ENCODE results near the gene CLDN20. TPM values are rescaled to one million over a fixed set of nuclear protein-coding genes. Genes with fewer than 3 reads are reported as not detected.
"Not testable (repeated sequence)": the region's sequence is repeated elsewhere in the genome, so short reads cannot be mapped to it uniquely, and the experiment has no call there.

CLDN20 gene
- total RNA-seq, 1 donor from 2014 or later: not detected

DNA sequence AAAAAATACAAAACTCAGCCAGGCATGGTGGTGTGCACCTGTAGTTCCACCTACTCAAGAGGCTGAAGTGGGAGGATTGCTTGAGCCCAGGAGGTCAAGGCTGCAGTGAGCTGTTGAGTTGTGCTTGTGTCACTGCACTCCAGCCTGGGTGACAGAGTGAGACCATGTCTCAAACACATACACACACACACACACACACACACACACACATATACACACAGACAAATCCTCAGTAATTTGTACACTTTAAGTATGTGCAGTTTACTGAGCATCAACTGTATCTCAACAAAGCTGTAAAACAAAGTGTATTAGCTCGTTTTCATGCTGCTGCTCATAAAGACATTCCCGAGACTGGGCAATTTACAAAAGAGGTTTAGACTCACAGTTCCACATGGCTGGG, 43.1 kb downstream of the CLDN20 start:
- DNase-seq (no peak), ATAC-seq (no peak)
- Histone ChIP-seq H3K36me3 (peaks cover 47% of the 10 kb centered on the region), H3K9me3 (no peaks in the 10 kb centered on the region), H3K27me3 (no peaks in the 10 kb centered on the region), H3K4me1 (peaks cover 6% of the 10 kb centered on the region), H3K27ac (no peak overlapping the region), H3K4me3 (no peak overlapping the region)
- intact Hi-C loops (cut with DNase I): no loop called here
- TF ChIP-seq, protein P1, sequence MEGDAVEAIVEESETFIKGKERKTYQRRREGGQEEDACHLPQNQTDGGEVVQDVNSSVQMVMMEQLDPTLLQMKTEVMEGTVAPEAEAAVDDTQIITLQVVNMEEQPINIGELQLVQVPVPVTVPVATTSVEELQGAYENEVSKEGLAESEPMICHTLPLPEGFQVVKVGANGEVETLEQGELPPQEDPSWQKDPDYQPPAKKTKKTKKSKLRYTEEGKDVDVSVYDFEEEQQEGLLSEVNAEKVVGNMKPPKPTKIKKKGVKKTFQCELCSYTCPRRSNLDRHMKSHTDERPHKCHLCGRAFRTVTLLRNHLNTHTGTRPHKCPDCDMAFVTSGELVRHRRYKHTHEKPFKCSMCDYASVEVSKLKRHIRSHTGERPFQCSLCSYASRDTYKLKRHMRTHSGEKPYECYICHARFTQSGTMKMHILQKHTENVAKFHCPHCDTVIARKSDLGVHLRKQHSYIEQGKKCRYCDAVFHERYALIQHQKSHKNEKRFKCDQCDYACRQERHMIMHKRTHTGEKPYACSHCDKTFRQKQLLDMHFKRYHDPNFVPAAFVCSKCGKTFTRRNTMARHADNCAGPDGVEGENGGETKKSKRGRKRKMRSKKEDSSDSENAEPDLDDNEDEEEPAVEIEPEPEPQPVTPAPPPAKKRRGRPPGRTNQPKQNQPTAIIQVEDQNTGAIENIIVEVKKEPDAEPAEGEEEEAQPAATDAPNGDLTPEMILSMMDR (IDR thresholded peaks at IDR 0.05): no peak

DNA sequence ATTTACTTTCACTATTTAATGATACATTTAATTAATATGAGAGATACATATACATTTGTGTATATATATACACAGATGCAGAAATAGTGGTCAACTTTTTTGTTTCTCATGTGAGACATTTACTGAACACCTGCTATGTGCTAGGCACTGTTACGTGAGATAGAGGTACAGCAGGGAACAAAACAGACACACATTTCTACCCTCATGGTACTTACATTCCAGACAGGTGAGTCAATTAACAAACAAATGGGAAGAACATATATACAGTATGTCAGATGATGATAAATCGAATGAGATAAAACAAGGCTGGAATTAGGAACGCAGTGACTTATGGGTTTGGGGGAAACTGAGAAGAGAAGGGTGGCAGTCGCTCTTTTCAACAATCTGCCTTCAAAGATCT, 45.3 kb downstream of the CLDN20 start:
- TF ChIP-seq, protein P1 (IDR thresholded peaks at IDR 0.05): no peak
- H3K27ac ChIP-seq: no peak overlapping the region
- H3K4me3 ChIP-seq: no peak overlapping the region
- no peaks in the 10 kb centered on the region for H3K9me3 ChIP-seq
- ATAC-seq (no peak), DNase-seq (no peak)
- intact Hi-C loops (cut with DNase I): no loop called here
- peaks cover 9% of the 10 kb centered on the region for H3K4me1 ChIP-seq
- H3K36me3 ChIP-seq: peaks cover 30% of the 10 kb centered on the region
- no peaks in the 10 kb centered on the region for H3K27me3 ChIP-seq

DNA sequence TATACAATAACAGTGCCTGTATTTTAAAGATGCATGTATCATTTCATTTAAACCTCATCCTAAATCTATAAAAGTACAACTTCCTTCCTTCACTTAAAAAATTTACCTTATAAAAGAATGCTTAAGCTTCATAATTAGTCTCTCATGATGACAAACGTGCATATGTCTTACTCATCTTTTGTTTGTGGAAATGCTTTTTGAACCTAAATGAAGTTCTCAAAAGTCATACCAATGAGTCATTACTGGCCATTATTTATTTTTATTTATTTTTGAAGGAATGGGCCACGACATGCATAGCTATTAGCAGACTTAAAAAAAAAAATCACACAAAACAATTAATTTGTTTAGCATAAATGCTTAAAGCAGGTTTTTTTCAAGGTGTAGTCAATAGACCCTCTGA, 46.8 kb downstream of the CLDN20 start:
- ATAC-seq: no peak
- H3K4me1 ChIP-seq: peaks cover 9% of the 10 kb centered on the region
- H3K27ac ChIP-seq: no peak overlapping the region
- intact Hi-C loops (cut with DNase I): no loop called here
- DNase-seq: no peak
- H3K27me3 ChIP-seq: no peaks in the 10 kb centered on the region
- peaks cover 25% of the 10 kb centered on the region for H3K36me3 ChIP-seq
- H3K4me3 ChIP-seq: no peak overlapping the region
- H3K9me3 ChIP-seq: no peaks in the 10 kb centered on the region
- TF ChIP-seq, protein P1 (IDR thresholded peaks at IDR 0.05): no peak

DNA sequence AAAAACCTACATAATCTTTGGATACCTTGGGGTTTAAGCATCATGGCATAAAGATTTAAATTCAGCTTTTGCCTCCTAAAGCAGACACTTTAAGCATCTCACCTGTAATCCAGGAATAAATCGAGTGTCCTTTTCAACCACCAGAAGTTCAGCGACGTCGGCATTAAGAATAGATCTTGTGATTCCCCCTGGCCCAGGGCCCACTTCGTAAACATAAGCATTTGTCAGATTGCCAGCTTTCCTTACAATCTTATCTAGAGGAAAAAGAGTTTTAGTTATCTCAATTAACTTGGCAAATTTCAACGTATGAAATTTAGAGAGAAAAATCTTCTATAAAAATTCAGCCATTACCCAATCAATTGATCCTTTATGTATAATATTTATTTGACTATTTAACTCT, 47.3 kb downstream of the CLDN20 start:
- Histone ChIP-seq H3K27me3 (no peaks in the 10 kb centered on the region), H3K4me1 (peaks cover 9% of the 10 kb centered on the region), H3K9me3 (no peaks in the 10 kb centered on the region), H3K4me3 (no peak overlapping the region), H3K27ac (no peak overlapping the region), H3K36me3 (peaks cover 25% of the 10 kb centered on the region)
- DNase-seq (no peak), ATAC-seq (no peak)
- TF ChIP-seq, protein P1 (IDR thresholded peaks at IDR 0.05): no peak
- intact Hi-C loops (cut with DNase I): no loop called here

DNA sequence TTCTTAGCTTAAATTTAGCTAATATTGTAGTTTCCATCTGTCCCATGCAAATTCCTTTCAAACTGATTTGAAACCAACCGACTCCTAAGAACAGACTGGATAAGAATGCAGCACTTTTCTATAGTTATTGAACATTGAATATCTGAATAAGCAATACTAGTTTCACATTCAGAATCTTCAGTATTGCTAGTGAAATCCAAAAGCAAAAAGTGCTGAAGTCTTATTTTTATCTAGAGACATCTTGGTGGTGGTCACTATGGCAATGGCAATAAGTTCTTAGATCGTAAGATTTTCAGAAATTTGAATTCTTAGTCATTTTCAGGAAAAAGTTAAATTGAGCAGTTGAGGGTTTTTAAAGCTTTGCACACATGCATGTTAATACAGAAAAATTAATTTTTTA, 47.8 kb downstream of the CLDN20 start:
- no peak for DNase-seq

DNA sequence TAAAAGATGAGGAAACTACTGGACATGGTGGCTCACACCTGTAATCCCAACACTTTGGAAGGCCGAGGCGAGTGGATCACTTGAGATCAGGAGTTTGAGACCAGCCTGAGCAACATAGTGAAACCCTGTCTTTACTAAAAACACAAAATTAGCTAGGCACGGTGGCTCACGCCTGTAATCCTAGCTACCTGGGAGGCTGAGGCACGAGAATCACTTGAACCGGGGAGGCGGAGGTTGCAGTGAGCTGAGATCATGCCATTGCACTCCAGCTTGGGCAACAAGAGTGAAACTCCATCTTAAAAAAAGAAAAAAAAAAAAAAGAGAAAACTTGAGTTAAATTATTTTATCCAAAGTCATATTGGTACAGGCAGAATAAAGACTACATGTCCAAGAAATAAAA, 49.1 kb downstream of the CLDN20 start:
- H3K9me3 ChIP-seq; H3K27ac ChIP-seq; ATAC-seq; intact Hi-C loops (cut with DNase I); H3K4me1 ChIP-seq; DNase-seq; H3K27me3 ChIP-seq: not testable (repeated sequence)
- Histone ChIP-seq H3K36me3 (peaks cover 17% of the 10 kb centered on the region), H3K4me3 (peak overlapping the region; percentile 78)

More for the DNA sequence above, 47.8 kb downstream of the CLDN20 start:
- Histone ChIP-seq H3K27me3 (no peaks in the 10 kb centered on the region), H3K9me3 (no peaks in the 10 kb centered on the region), H3K4me3 (no peak overlapping the region), H3K27ac (no peak overlapping the region), H3K36me3 (peaks cover 25% of the 10 kb centered on the region), H3K4me1 (peaks cover 9% of the 10 kb centered on the region)
- ATAC-seq: no peak
- TF ChIP-seq, protein P1 (IDR thresholded peaks at IDR 0.05): no peak
- intact Hi-C loops (cut with DNase I): no loop called here
